Uterus (tissue), 2 donors: ENCODE results near the gene FAM114A1.

Experiments used
- POLR2A ChIP-seq, 2 donors: fragments of 450-650 bp; IDR thresholded peaks; one replicate each; pipeline ENCODE4 v1.6.1; 2016; ENCODE audit warnings: antibody characterized with exemption in 2 of 2, mild to moderate bottlenecking in 1 of 2, moderate library complexity in 1 of 2
- TF ChIP-seq, protein P1 (sequence below), 4 experiments: fragments of 200-600 bp in 2 of 4; fragments of 450-650 bp in 2 of 4; sonication (generic) in 2 of 4; IDR thresholded peaks; one replicate each; pipeline ENCODE4 v1.5.1; 2016 to 2019; ENCODE audit warnings: antibody characterized with exemption in 4 of 4, mild to moderate bottlenecking in 2 of 4, moderate library complexity in 1 of 4

DNA sequence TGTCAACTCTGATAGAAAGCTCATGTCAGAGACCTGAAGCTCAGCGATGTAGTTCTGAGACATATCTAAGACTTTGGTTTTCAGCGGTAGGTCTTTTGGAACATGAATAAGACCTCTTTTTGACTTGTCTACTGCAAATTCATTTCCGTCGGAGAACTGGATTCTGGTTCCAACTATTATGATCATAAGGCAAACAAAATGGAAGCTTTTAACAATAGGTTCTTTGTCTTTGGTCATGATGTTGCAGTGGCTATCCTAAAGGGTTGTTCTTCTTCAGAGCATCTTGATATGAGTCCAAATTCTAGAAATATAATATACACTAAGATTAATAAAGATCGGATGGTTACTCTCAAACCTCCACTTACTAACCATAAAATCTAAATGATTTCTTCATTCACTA is 38.4 kb upstream of the FAM114A1 start:
- TF ChIP-seq, protein P1, sequence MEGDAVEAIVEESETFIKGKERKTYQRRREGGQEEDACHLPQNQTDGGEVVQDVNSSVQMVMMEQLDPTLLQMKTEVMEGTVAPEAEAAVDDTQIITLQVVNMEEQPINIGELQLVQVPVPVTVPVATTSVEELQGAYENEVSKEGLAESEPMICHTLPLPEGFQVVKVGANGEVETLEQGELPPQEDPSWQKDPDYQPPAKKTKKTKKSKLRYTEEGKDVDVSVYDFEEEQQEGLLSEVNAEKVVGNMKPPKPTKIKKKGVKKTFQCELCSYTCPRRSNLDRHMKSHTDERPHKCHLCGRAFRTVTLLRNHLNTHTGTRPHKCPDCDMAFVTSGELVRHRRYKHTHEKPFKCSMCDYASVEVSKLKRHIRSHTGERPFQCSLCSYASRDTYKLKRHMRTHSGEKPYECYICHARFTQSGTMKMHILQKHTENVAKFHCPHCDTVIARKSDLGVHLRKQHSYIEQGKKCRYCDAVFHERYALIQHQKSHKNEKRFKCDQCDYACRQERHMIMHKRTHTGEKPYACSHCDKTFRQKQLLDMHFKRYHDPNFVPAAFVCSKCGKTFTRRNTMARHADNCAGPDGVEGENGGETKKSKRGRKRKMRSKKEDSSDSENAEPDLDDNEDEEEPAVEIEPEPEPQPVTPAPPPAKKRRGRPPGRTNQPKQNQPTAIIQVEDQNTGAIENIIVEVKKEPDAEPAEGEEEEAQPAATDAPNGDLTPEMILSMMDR (IDR thresholded peaks at IDR 0.05): no peak
- no peak for TF ChIP-seq POLR2A (IDR thresholded peaks at IDR 0.05)
